ENCODE results near the gene PITPNC1.

PITPNC1 gene

DNA sequence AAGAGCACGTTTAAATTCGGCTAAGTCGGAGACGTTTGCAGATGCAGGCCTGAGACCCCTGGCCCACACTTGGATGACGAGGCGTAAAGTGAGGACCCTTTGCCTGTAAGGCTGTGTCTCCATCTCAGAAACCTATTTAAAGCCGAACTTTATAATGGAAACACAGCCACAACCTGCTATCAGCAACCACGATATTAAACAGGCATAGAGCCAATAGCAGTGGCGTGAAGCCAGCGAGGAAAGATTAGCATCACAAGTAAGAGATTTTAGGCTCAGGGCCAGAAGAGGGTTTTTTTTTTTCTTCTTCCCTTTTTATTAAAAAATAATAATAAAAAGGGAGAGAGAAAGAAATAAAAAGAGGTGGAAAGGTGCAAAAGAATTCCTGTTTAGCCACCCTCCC lies 229.4 kb downstream of the PITPNC1 start:
- Histone ChIP-seq H2BK5ac (ENCODE audit: low read length) (no peak overlapping the region), H3K4ac (ENCODE audit: low read length) (no peak overlapping the region), H3K36me3 (replicated peaks in 1 of 2; ENCODE audit: control insufficient read depth in 2 of 2, insufficient read depth in 2 of 2, low read length in 2 of 2) (no peaks in the 10 kb centered on the region), H2BK15ac (ENCODE audit: low read length) (no peak overlapping the region), H3K9ac (ENCODE audit: low read depth, low read length, poor library complexity) (no peak overlapping the region), H2AFZ (ENCODE audit: low read length) (no peak overlapping the region), H3K27ac (replicated peaks; ENCODE audit: low read length) (no peak overlapping the region), H2AK5ac (ENCODE audit: low read depth, low read length) (no peak overlapping the region), H3K9me3 (replicated peaks in 1 of 2; ENCODE audit: control insufficient read depth in 2 of 2, insufficient read depth in 1 of 2, low read depth in 1 of 2, low read length in 2 of 2) (no peaks in the 10 kb centered on the region), H4K8ac (ENCODE audit: low read depth, low read length) (no peak overlapping the region), H3K23ac (ENCODE audit: low read depth, low read length, poor library complexity) (no peak overlapping the region), H3K4me2 (ENCODE audit: insufficient read depth, low read length, poor library complexity, severe bottlenecking) (no peak overlapping the region), H3K14ac (ENCODE audit: low read length) (no peak overlapping the region), H2BK120ac (ENCODE audit: low read depth, low read length) (no peak overlapping the region), H2BK12ac (ENCODE audit: low read length) (no peak overlapping the region), H3K18ac (ENCODE audit: low read length) (no peak overlapping the region), H3K4me1 (ENCODE audit: control insufficient read depth in 2 of 2, insufficient read depth in 1 of 2, low read depth in 1 of 2, low read length in 2 of 2) (peaks cover 0 to 2% of the 10 kb centered on the region in 2 donors), H3K4me3 (ENCODE audit: low read length in 2 of 2) (no peak overlapping the region), H3K79me1 (ENCODE audit: low read depth, low read length) (no peaks in the 10 kb centered on the region), H3K27me3 (ENCODE audit: control insufficient read depth in 3 of 3, insufficient read depth in 3 of 3, low read depth in 1 of 3, low read length in 3 of 3) (no peaks in the 10 kb centered on the region), H4K91ac (ENCODE audit: low read depth, low read length, poor library complexity) (no peak overlapping the region)
- no CpG with 5 or more reads among the region's 10 CpGs for WGBS, 2 donors (ENCODE audit: extremely low coverage in 2 of 2, insufficient read length in 2 of 2, insufficient replicate concordance in 1 of 2)
- no peak for DNase-seq (ENCODE audit: low spot score)

DNA sequence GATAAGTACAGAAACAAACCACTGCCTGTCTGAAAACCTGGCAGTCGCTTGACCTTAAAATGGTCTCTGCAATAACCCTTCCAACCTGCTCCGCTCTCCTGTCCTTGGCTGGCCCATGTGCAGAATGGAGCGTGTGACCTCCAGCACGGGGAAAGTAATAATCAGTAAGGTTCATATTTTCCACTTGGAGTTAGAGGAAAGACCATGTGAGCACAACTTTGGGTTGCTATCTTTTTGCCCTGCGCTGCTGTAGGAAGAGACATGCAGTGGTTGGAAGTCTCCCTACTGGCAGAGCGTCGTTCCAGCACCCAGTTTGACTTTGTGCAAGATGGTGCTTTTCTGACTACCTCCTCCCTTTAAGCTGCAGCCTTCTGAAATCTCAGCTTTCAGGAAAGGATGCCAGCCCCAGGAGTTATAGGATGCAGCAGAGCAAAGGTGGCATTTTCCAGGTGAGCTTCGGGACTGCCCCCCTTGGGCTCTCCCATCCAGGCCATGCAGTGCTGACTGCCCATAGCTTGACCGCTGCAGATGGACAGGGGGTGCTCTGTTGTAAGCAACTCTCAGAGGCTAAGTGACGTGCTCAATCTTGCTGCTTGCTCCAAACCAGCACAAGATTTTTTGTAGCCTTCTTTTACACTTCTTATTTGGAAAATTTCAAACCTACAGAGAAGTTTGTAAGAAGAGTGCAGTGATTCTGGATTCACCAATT lies 230.0 kb downstream of the PITPNC1 start:
- Histone ChIP-seq H3K27me3 (ENCODE audit: control insufficient read depth in 3 of 3, insufficient read depth in 3 of 3, low read depth in 1 of 3, low read length in 3 of 3) (no peaks in the 10 kb centered on the region), H3K9me3 (replicated peaks in 1 of 2; ENCODE audit: control insufficient read depth in 2 of 2, insufficient read depth in 1 of 2, low read depth in 1 of 2, low read length in 2 of 2) (no peaks in the 10 kb centered on the region)

DNA sequence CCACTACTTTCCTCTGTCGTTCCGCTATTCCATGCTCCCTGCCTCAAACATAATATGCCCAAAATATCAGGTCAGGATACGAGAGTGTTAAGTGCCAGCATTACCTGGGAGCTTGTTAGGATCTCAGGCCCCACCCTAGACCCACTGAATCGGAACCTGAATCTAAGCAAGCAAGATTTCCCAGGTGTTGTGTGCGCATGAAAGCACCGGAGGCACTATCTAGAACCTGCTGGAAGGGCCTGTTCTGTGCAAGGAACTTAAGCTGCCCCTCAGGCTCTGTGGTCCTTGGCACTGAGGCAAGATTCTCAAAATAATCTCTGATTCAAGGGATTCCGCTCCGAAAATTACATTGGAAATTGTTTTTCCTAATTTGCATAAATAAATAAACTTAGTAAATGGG lies 233.0 kb downstream of the PITPNC1 start:
- Histone ChIP-seq H2BK12ac (ENCODE audit: low read length) (no peak overlapping the region), H2BK5ac (ENCODE audit: low read length) (no peak overlapping the region), H3K4me3 (ENCODE audit: low read length in 2 of 2) (no peak overlapping the region), H3K9ac (ENCODE audit: low read depth, low read length, poor library complexity) (no peak overlapping the region), H4K8ac (ENCODE audit: low read depth, low read length) (no peak overlapping the region), H2AK5ac (ENCODE audit: low read depth, low read length) (no peak overlapping the region), H3K23ac (ENCODE audit: low read depth, low read length, poor library complexity) (no peak overlapping the region), H3K4ac (ENCODE audit: low read length) (no peak overlapping the region), H2AFZ (ENCODE audit: low read length) (no peak overlapping the region), H3K4me2 (ENCODE audit: insufficient read depth, low read length, poor library complexity, severe bottlenecking) (no peak overlapping the region), H2BK120ac (ENCODE audit: low read depth, low read length) (no peak overlapping the region), H3K9me3 (replicated peaks in 1 of 2; ENCODE audit: control insufficient read depth in 2 of 2, insufficient read depth in 1 of 2, low read depth in 1 of 2, low read length in 2 of 2) (no peaks in the 10 kb centered on the region), H3K4me1 (ENCODE audit: control insufficient read depth in 2 of 2, insufficient read depth in 1 of 2, low read depth in 1 of 2, low read length in 2 of 2) (peaks cover 0 to 2% of the 10 kb centered on the region in 2 donors), H3K79me1 (ENCODE audit: low read depth, low read length) (no peaks in the 10 kb centered on the region), H3K27me3 (ENCODE audit: control insufficient read depth in 3 of 3, insufficient read depth in 3 of 3, low read depth in 1 of 3, low read length in 3 of 3) (no peaks in the 10 kb centered on the region), H3K27ac (replicated peaks; ENCODE audit: low read length) (no peak overlapping the region), H3K36me3 (replicated peaks in 1 of 2; ENCODE audit: control insufficient read depth in 2 of 2, insufficient read depth in 2 of 2, low read length in 2 of 2) (no peaks in the 10 kb centered on the region), H2BK15ac (ENCODE audit: low read length) (no peak overlapping the region), H3K18ac (ENCODE audit: low read length) (no peak overlapping the region), H3K14ac (ENCODE audit: low read length) (no peak overlapping the region), H4K91ac (ENCODE audit: low read depth, low read length, poor library complexity) (no peak overlapping the region)
- DNase-seq (ENCODE audit: low spot score): no peak
- no CpG with 5 or more reads among the region's 8 CpGs for WGBS, 2 donors (ENCODE audit: extremely low coverage in 2 of 2, insufficient read length in 2 of 2, insufficient replicate concordance in 1 of 2)

More for the DNA sequence above, 230.0 kb downstream of the PITPNC1 start:
- WGBS, 2 donors (ENCODE audit: extremely low coverage in 2 of 2, insufficient read length in 2 of 2, insufficient replicate concordance in 1 of 2): no CpG with 5 or more reads among the region's 10 CpGs
- no peaks in the 10 kb centered on the region for H3K79me1 ChIP-seq (ENCODE audit: low read depth, low read length)
- H3K9ac ChIP-seq (ENCODE audit: low read depth, low read length, poor library complexity): no peak overlapping the region
- H3K4me1 ChIP-seq (ENCODE audit: control insufficient read depth in 2 of 2, insufficient read depth in 1 of 2, low read depth in 1 of 2, low read length in 2 of 2): peaks cover 0 to 2% of the 10 kb centered on the region in 2 donors
- H3K23ac ChIP-seq (ENCODE audit: low read depth, low read length, poor library complexity): no peak overlapping the region
- H2AK5ac ChIP-seq (ENCODE audit: low read depth, low read length): no peak overlapping the region
- no peak overlapping the region for H4K91ac ChIP-seq (ENCODE audit: low read depth, low read length, poor library complexity)
- no peak overlapping the region for H3K27ac ChIP-seq (replicated peaks; ENCODE audit: low read length)
- no peak overlapping the region for H2BK15ac ChIP-seq (ENCODE audit: low read length)
- no peak overlapping the region for H3K4ac ChIP-seq (ENCODE audit: low read length)
- H2AFZ ChIP-seq (ENCODE audit: low read length): no peak overlapping the region
- DNase-seq (ENCODE audit: low spot score): no peak
- H3K36me3 ChIP-seq (replicated peaks in 1 of 2; ENCODE audit: control insufficient read depth in 2 of 2, insufficient read depth in 2 of 2, low read length in 2 of 2): no peaks in the 10 kb centered on the region
- no peak overlapping the region for H2BK120ac ChIP-seq (ENCODE audit: low read depth, low read length)
- H4K8ac ChIP-seq (ENCODE audit: low read depth, low read length): no peak overlapping the region
- peak overlapping the region; percentile 46 for H3K18ac ChIP-seq (ENCODE audit: low read length)
- H3K14ac ChIP-seq (ENCODE audit: low read length): no peak overlapping the region
- H3K4me3 ChIP-seq (ENCODE audit: low read length in 2 of 2): peak overlapping the region in 1 of 2 donors; percentile 4
- H2BK12ac ChIP-seq (ENCODE audit: low read length): no peak overlapping the region
- no peak overlapping the region for H2BK5ac ChIP-seq (ENCODE audit: low read length)
- no peak overlapping the region for H3K4me2 ChIP-seq (ENCODE audit: insufficient read depth, low read length, poor library complexity, severe bottlenecking)

DNA sequence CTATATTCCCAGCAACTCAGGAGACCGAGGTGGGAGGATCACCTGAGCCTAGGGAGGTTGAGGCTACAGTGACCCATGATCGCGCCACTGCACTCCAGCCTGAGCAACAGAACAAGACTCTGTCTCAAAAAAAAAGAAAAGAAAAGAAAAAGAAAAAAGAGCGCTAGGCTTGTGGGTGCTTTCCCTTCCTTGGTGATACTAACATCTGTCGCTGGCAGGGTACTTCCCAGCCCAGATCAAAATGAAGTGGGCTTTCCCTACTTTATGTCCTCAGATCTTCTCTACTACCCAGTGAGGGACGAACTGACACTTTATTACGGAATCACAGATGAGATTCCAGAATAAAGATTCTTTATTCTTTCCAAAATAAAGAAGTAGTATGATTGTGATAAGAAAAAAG lies 236.9 kb downstream of the PITPNC1 start:
- no peak overlapping the region for H3K4me3 ChIP-seq (ENCODE audit: low read length in 2 of 2)
- no peak overlapping the region for H3K14ac ChIP-seq (ENCODE audit: low read length)
- H2BK120ac ChIP-seq (ENCODE audit: low read depth, low read length): no peak overlapping the region
- H3K9me3 ChIP-seq (replicated peaks in 1 of 2; ENCODE audit: control insufficient read depth in 2 of 2, insufficient read depth in 1 of 2, low read depth in 1 of 2, low read length in 2 of 2): no peaks in the 10 kb centered on the region
- no peak overlapping the region for H3K4ac ChIP-seq (ENCODE audit: low read length)
- WGBS, 2 donors (ENCODE audit: extremely low coverage in 2 of 2, insufficient read length in 2 of 2, insufficient replicate concordance in 1 of 2): no CpG with 5 or more reads among the region's 7 CpGs
- H2BK15ac ChIP-seq (ENCODE audit: low read length): no peak overlapping the region
- no peak overlapping the region for H4K91ac ChIP-seq (ENCODE audit: low read depth, low read length, poor library complexity)
- H3K4me2 ChIP-seq (ENCODE audit: insufficient read depth, low read length, poor library complexity, severe bottlenecking): no peak overlapping the region
- no peak overlapping the region for H2BK5ac ChIP-seq (ENCODE audit: low read length)
- H4K8ac ChIP-seq (ENCODE audit: low read depth, low read length): no peak overlapping the region
- H3K27ac ChIP-seq (replicated peaks; ENCODE audit: low read length): no peak overlapping the region
- no peak overlapping the region for H2AK5ac ChIP-seq (ENCODE audit: low read depth, low read length)
- H3K27me3 ChIP-seq (ENCODE audit: control insufficient read depth in 3 of 3, insufficient read depth in 3 of 3, low read depth in 1 of 3, low read length in 3 of 3): no peaks in the 10 kb centered on the region
- no peak overlapping the region for H3K9ac ChIP-seq (ENCODE audit: low read depth, low read length, poor library complexity)
- H2BK12ac ChIP-seq (ENCODE audit: low read length): no peak overlapping the region
- no peak for DNase-seq (ENCODE audit: low spot score)
- H3K36me3 ChIP-seq (replicated peaks in 1 of 2; ENCODE audit: control insufficient read depth in 2 of 2, insufficient read depth in 2 of 2, low read length in 2 of 2): no peaks in the 10 kb centered on the region
- H3K4me1 ChIP-seq (ENCODE audit: control insufficient read depth in 2 of 2, insufficient read depth in 1 of 2, low read depth in 1 of 2, low read length in 2 of 2): no peaks in the 10 kb centered on the region
- H3K18ac ChIP-seq (ENCODE audit: low read length): no peak overlapping the region
- H3K23ac ChIP-seq (ENCODE audit: low read depth, low read length, poor library complexity): no peak overlapping the region
- no peaks in the 10 kb centered on the region for H3K79me1 ChIP-seq (ENCODE audit: low read depth, low read length)
- no peak overlapping the region for H2AFZ ChIP-seq (ENCODE audit: low read length)

Measured in neuronal stem cell (in vitro differentiated cells).